NCI-H2107 treated with DMSO at 0.1 percent for 48 hours (cell line): ENCODE results near the gene NKX1-2.
A peak's percentile ranks its signal among the peaks of the same experiment; 100 is the strongest.

Source experiments
- DNase-seq: peaks from one replicate; lab custom pipeline; 2025; ENCODE audit not compliant: unreplicated experiment; lab: John Stamatoyannopoulos, UW

The NKX1-2 gene

GRCh38 chr10:124450012-124450782 is at the start of gene NKX1-2:
Gene NKX1-2, minus strand, starts transcription at chr10:124450035. Its CDS starts 92 bp downstream, at chr10:124449943.
- no peak for DNase-seq

GRCh38 chr10:124498056-124498455 is 48.2 kb upstream of the NKX1-2 start:
- no peak for DNase-seq

- no peak for DNase-seq
Measured at GRCh38 chr10:124497196-124497881, 47.5 kb upstream of the NKX1-2 start.

GRCh38 chr10:124496620-124497019 is 46.8 kb upstream of the NKX1-2 start:
- no peak for DNase-seq

GRCh38 chr10:124496150-124496549 is 46.3 kb upstream of the NKX1-2 start:
- no peak for DNase-seq

GRCh38 chr10:124495725-124496124 is 45.9 kb upstream of the NKX1-2 start:
- DNase-seq = no peak

- no peak for DNase-seq
Measured at GRCh38 chr10:124495162-124495561, 45.3 kb upstream of the NKX1-2 start.

- DNase-seq = no peak
Measured at GRCh38 chr10:124494046-124494807, 44.4 kb upstream of the NKX1-2 start.

- DNase-seq = peak; percentile 17
Measured at GRCh38 chr10:124493214-124493882, 43.5 kb upstream of the NKX1-2 start.

GRCh38 chr10:124492266-124492665 is 42.4 kb upstream of the NKX1-2 start:
- no peak for DNase-seq

- DNase-seq = no peak
Measured at GRCh38 chr10:124491105-124491504, 41.3 kb upstream of the NKX1-2 start.

- no peak for DNase-seq
Measured at GRCh38 chr10:124486635-124487034, 36.8 kb upstream of the NKX1-2 start.

- DNase-seq = no peak
Measured at GRCh38 chr10:124484661-124485060, 34.8 kb upstream of the NKX1-2 start.

- DNase-seq = no peak
Measured at GRCh38 chr10:124484031-124484430, 34.2 kb upstream of the NKX1-2 start.

- no peak for DNase-seq
Measured at GRCh38 chr10:124482876-124483275, 33.0 kb upstream of the NKX1-2 start.

- DNase-seq = no peak
Measured at GRCh38 chr10:124482236-124482800, 32.5 kb upstream of the NKX1-2 start.

- no peak for DNase-seq
Measured at GRCh38 chr10:124481717-124482116, 31.9 kb upstream of the NKX1-2 start.

- DNase-seq = no peak
Measured at GRCh38 chr10:124480860-124481259, 31.0 kb upstream of the NKX1-2 start.

GRCh38 chr10:124478515-124478914 is 28.7 kb upstream of the NKX1-2 start:
- DNase-seq = no peak

GRCh38 chr10:124477614-124478363 is 28.0 kb upstream of the NKX1-2 start:
- DNase-seq = no peak
